GM23248 (cell line): ENCODE results near the gene CACNB4.

Source experiments
- EZH2 ChIP-seq: fragments of 200-600 bp; sonication (generic); IDR thresholded peaks from 2 replicates; pipeline ENCODE4 v1.6.1; 2018; ENCODE audit warnings: antibody characterized with exemption, mild to moderate bottlenecking; ENCODE audit not compliant: insufficient read depth, poor library complexity, severe bottlenecking
- EZH2phosphoT487 ChIP-seq: fragments of 200-600 bp; sonication (generic); IDR thresholded peaks from 2 replicates; pipeline ENCODE4 v1.6.1; 2018; ENCODE audit warnings: antibody characterized with exemption, moderate library complexity, mild to moderate bottlenecking, low read depth; ENCODE audit not compliant: insufficient read depth

DNA sequence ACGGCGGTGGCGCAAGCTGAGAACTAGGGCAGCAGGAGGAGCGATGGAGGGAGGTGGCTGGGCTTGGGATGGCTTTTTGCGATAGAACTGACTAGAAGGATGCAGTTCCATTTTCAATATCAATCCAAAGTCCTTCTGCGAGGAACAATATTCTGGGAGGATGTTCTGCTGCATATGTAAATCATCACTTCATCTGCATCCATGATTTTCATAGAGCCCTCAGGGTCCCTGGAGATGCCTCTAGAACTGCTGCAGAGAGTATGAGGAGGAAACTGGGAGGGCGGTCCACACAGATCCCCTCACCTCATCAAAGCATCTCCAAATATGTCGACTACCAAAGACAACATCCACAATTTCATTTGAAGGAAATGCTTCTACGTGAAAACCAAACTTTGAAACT, 20.8 kb downstream of the CACNB4 start:
- TF ChIP-seq EZH2 (no peak), EZH2phosphoT487 (no peak)
